ENCODE data around the gene DIRAS3. TPM values are rescaled to one million over a fixed set of nuclear protein-coding genes. Genes with fewer than 3 reads are reported as not detected.

Gene DIRAS3
- polyA plus RNA-seq, 1 of the 3 experiments (the other 2 are of a cell fraction): 16.6 TPM

- TF ChIP-seq GABPA (IDR thresholded peaks at IDR 0.05; ENCODE audit: low read depth): no peak
- no peak for TF ChIP-seq TCF12 (IDR thresholded peaks at IDR 0.05)
- no peaks in the 10 kb centered on the region for H4K20me1 ChIP-seq (ENCODE audit: insufficient read depth)
- POLR2A ChIA-PET: no interaction called here
- H3K79me2 ChIP-seq (ENCODE audit: insufficient read depth): no peaks in the 10 kb centered on the region
- no peaks in the 10 kb centered on the region for H3K27me3 ChIP-seq (ENCODE audit: insufficient read depth)
- H2AFZ ChIP-seq (ENCODE audit: low read depth): no peak overlapping the region
- no peaks in the 10 kb centered on the region for H3K9me3 ChIP-seq
- no peak overlapping the region for H3K27ac ChIP-seq (ENCODE audit: low read depth in 2 of 2, low read length in 1 of 2)
- H3K4me2 ChIP-seq: no peak overlapping the region
- H3K36me3 ChIP-seq (replicated peaks in 1 of 2; ENCODE audit: control insufficient read depth in 1 of 2, insufficient read depth in 2 of 2, low read length in 1 of 2): no peaks in the 10 kb centered on the region
- WGBS (ENCODE audit: low lambda C conversion rate): 89% methylated on average over 4 of the region's 4 CpGs
- CTCF ChIA-PET: no interaction called here
- no peak for DNase-seq
- H3K9me2 ChIP-seq: no peaks in the 10 kb centered on the region
- no peaks in the 10 kb centered on the region for H3F3A ChIP-seq (replicated peaks; ENCODE audit: insufficient read depth)
- H3K4me3 ChIP-seq (ENCODE audit: low read depth in 2 of 2, low read length in 1 of 2): no peak overlapping the region
- H3K4me1 ChIP-seq (ENCODE audit: control insufficient read depth in 1 of 2, insufficient read depth in 2 of 2, low read depth in 1 of 2, low read length in 1 of 2): no peaks in the 10 kb centered on the region
- no peak overlapping the region for H3K9ac ChIP-seq
Observed at GRCh38 chr1:68029444-68029843, 21.0 kb downstream of the DIRAS3 start.

GRCh38 chr1:68028566-68028965 lies 21.9 kb downstream of the DIRAS3 start:
- DNase-seq: no peak
- Histone ChIP-seq H3K9me2 (no peaks in the 10 kb centered on the region), H3K4me1 (ENCODE audit: control insufficient read depth in 1 of 2, insufficient read depth in 2 of 2, low read depth in 1 of 2, low read length in 1 of 2) (no peaks in the 10 kb centered on the region), H3F3A (replicated peaks; ENCODE audit: insufficient read depth) (no peaks in the 10 kb centered on the region), H3K4me2 (no peak overlapping the region), H3K9ac (no peak overlapping the region), H3K27me3 (ENCODE audit: insufficient read depth) (no peaks in the 10 kb centered on the region), H3K36me3 (replicated peaks in 1 of 2; ENCODE audit: control insufficient read depth in 1 of 2, insufficient read depth in 2 of 2, low read length in 1 of 2) (no peaks in the 10 kb centered on the region), H4K20me1 (ENCODE audit: insufficient read depth) (no peaks in the 10 kb centered on the region), H3K9me3 (no peaks in the 10 kb centered on the region), H3K27ac (ENCODE audit: low read depth in 2 of 2, low read length in 1 of 2) (no peak overlapping the region), H3K79me2 (ENCODE audit: insufficient read depth) (no peaks in the 10 kb centered on the region), H2AFZ (ENCODE audit: low read depth) (no peak overlapping the region), H3K4me3 (ENCODE audit: low read depth in 2 of 2, low read length in 1 of 2) (no peak overlapping the region)
- no peak for TF ChIP-seq MXI1 (IDR thresholded peaks at IDR 0.05; ENCODE audit: low read depth, low read length)
- 84% methylated on average over 3 of the region's 3 CpGs for whole genome bisulfite sequencing (ENCODE audit: low lambda C conversion rate)
- POLR2A ChIA-PET: no interaction called here
- CTCF ChIA-PET: no interaction called here

GRCh38 chr1:68024635-68025338 lies 25.6 kb downstream of the DIRAS3 start:
- H3K79me2 ChIP-seq (ENCODE audit: insufficient read depth): no peaks in the 10 kb centered on the region
- H3K4me2 ChIP-seq: no peak overlapping the region
- 71% methylated on average over 2 of the region's 2 CpGs for WGBS (ENCODE audit: low lambda C conversion rate)
- no peaks in the 10 kb centered on the region for H3K9me2 ChIP-seq
- no peak overlapping the region for H3K4me3 ChIP-seq (ENCODE audit: low read depth in 2 of 2, low read length in 1 of 2)
- H3K27me3 ChIP-seq (ENCODE audit: insufficient read depth): no peaks in the 10 kb centered on the region
- H3F3A ChIP-seq (replicated peaks; ENCODE audit: insufficient read depth): no peaks in the 10 kb centered on the region
- DNase-seq: no peak
- H3K9ac ChIP-seq: no peak overlapping the region
- no peaks in the 10 kb centered on the region for H3K36me3 ChIP-seq (replicated peaks in 1 of 2; ENCODE audit: control insufficient read depth in 1 of 2, insufficient read depth in 2 of 2, low read length in 1 of 2)
- CTCF ChIA-PET: no interaction called here
- H3K9me3 ChIP-seq: no peaks in the 10 kb centered on the region
- H3K27ac ChIP-seq (ENCODE audit: low read depth in 2 of 2, low read length in 1 of 2): no peak overlapping the region
- H2AFZ ChIP-seq (ENCODE audit: low read depth): no peak overlapping the region
- no peaks in the 10 kb centered on the region for H4K20me1 ChIP-seq (ENCODE audit: insufficient read depth)
- H3K4me1 ChIP-seq (ENCODE audit: control insufficient read depth in 1 of 2, insufficient read depth in 2 of 2, low read depth in 1 of 2, low read length in 1 of 2): no peaks in the 10 kb centered on the region
- POLR2A ChIA-PET: no interaction called here
- TF ChIP-seq ELF1 (IDR thresholded peaks at IDR 0.05): no peak
- no peak for TF ChIP-seq EP300 (IDR thresholded peaks at IDR 0.05; ENCODE audit: borderline replicate concordance in 1 of 2, low read depth in 1 of 2, low read length in 1 of 2)
- TF ChIP-seq RFX5 (IDR thresholded peaks at IDR 0.05; ENCODE audit: low read length): no peak
- TF ChIP-seq PBX3 (IDR thresholded peaks at IDR 0.05): no peak
- no peak for TF ChIP-seq JUND (IDR thresholded peaks at IDR 0.05)
- TF ChIP-seq NRF1 (IDR thresholded peaks at IDR 0.05; ENCODE audit: low read depth, low read length): no peak
- no peak for TF ChIP-seq GATA2 (CRISPR knock-in tag; IDR thresholded peaks at IDR 0.05)
- no peak for TF ChIP-seq EZH2phosphoT487 (IDR thresholded peaks at IDR 0.05; ENCODE audit: borderline replicate concordance, low read depth)
- TF ChIP-seq MXI1 (IDR thresholded peaks at IDR 0.05; ENCODE audit: low read depth, low read length): no peak
- TF ChIP-seq CTCF (IDR thresholded peaks at IDR 0.05): no peak
- no peak for TF ChIP-seq NFIC (IDR thresholded peaks at IDR 0.05; ENCODE audit: borderline replicate concordance)
- TF ChIP-seq USF1 (IDR thresholded peaks at IDR 0.05; ENCODE audit: borderline replicate concordance, low read depth): no peak
- no peak for TF ChIP-seq ZBTB33 (IDR thresholded peaks at IDR 0.05; ENCODE audit: borderline replicate concordance, low read depth)
- no peak for TF ChIP-seq POLR2AphosphoS5 (IDR thresholded peaks at IDR 0.05; ENCODE audit: low read depth, low read length)
